SK-N-SH treated with all-trans-retinoic acid at 6 μM for 48 hours (cell line): Measurements from ENCODE around the gene NSL1.
A peak's percentile ranks its signal among the peaks of the same experiment; 100 is the strongest.

ENCODE experiments used
- ATAC-seq: fragments of 200-7000 bp; cut with Tn5 transposase; 3 replicates; pipeline ENCODE4 v1.9.1; 2020; ENCODE audit warnings: mild to moderate bottlenecking, moderate library complexity
- ARNTL ChIP-seq: fragments of 450-650 bp; formaldehyde crosslinking; IDR thresholded peaks from 2 replicates; pipeline ENCODE4 v1.5.0; 2020; ENCODE audit warnings: low read depth, mild to moderate bottlenecking, moderate library complexity, borderline replicate concordance
- BACH2 ChIP-seq: fragments of 250-450 bp; sonication (Bioruptor Pico); IDR thresholded peaks from 2 replicates; pipeline ENCODE4 v1.9.0; 2021; ENCODE audit warnings: mild to moderate bottlenecking, borderline replicate concordance
- CSDC2 ChIP-seq: fragments of 250-450 bp; sonication (Bioruptor Pico); IDR thresholded peaks from 2 replicates; pipeline ENCODE4 v1.5.0; 2020; ENCODE audit warnings: mild to moderate bottlenecking, moderate library complexity
- ESRRG ChIP-seq: fragments of 250-450 bp; sonication (Bioruptor Pico); IDR thresholded peaks from 2 replicates; pipeline ENCODE4 v1.6.1; 2021; ENCODE audit warnings: mild to moderate bottlenecking
- GLIS3 ChIP-seq: fragments of 250-450 bp; sonication (Bioruptor Pico); IDR thresholded peaks from 2 replicates; pipeline ENCODE4 v1.5.0; 2020; ENCODE audit warnings: mild to moderate bottlenecking, moderate library complexity
- ISL1 ChIP-seq: fragments of 250-450 bp; sonication (Bioruptor Pico); IDR thresholded peaks from 2 replicates; pipeline ENCODE4 v2.1.2; 2022; ENCODE audit warnings: mild to moderate bottlenecking, moderate library complexity
- OSR1 ChIP-seq: fragments of 250-450 bp; sonication (Bioruptor Pico); IDR thresholded peaks from 2 replicates; pipeline ENCODE4 v1.8.0; 2022; ENCODE audit warnings: moderate library complexity, mild to moderate bottlenecking, inconsistent platforms
- PPARA ChIP-seq: fragments of 250-450 bp; sonication (Bioruptor Pico); IDR thresholded peaks from 2 replicates; pipeline ENCODE4 v1.5.0; 2020; ENCODE audit warnings: mild to moderate bottlenecking, borderline replicate concordance
- RARB ChIP-seq: fragments of 250-450 bp; sonication (Bioruptor Pico); IDR thresholded peaks from 2 replicates; pipeline ENCODE4 v1.8.0; 2021; ENCODE audit warnings: mild to moderate bottlenecking, moderate library complexity
- SNAI2 ChIP-seq: fragments of 250-450 bp; sonication (Bioruptor Pico); IDR thresholded peaks from 2 replicates; pipeline ENCODE4 v1.5.0; 2020; ENCODE audit warnings: mild to moderate bottlenecking, moderate library complexity
- TCF4 ChIP-seq: fragments of 250-450 bp; sonication (Bioruptor Pico); IDR thresholded peaks from 2 replicates; pipeline ENCODE4 v1.8.0; 2021; ENCODE audit warnings: mild to moderate bottlenecking, moderate library complexity, borderline replicate concordance
- TOX ChIP-seq: fragments of 250-450 bp; sonication (Bioruptor Pico); IDR thresholded peaks from 2 replicates; pipeline ENCODE4 v1.8.0; 2021; ENCODE audit warnings: mild to moderate bottlenecking, moderate library complexity, borderline replicate concordance
- TSHZ2 ChIP-seq: fragments of 250-450 bp; sonication (Bioruptor Pico); IDR thresholded peaks from 2 replicates; pipeline ENCODE4 v1.5.0; 2020; ENCODE audit warnings: mild to moderate bottlenecking, moderate library complexity
- ZC3H10 ChIP-seq: fragments of 250-450 bp; sonication (Bioruptor Pico); IDR thresholded peaks from 2 replicates; pipeline ENCODE4 v1.5.1; 2021; ENCODE audit warnings: mild to moderate bottlenecking, moderate library complexity
- ZFP30 ChIP-seq: fragments of 450-650 bp; formaldehyde crosslinking; IDR thresholded peaks from 2 replicates; pipeline ENCODE4 v1.5.0; 2022; ENCODE audit warnings: mild to moderate bottlenecking, moderate library complexity
- ZNF565 ChIP-seq: fragments of 450-650 bp; formaldehyde crosslinking; conservative IDR thresholded peaks from 2 replicates; pipeline ENCODE4 v1.5.0; 2020; ENCODE audit warnings: low read depth, mild to moderate bottlenecking, moderate library complexity
- ZNF70 ChIP-seq: fragments of 450-650 bp; formaldehyde crosslinking; IDR thresholded peaks from 2 replicates; pipeline ENCODE4 v1.5.0; 2020; ENCODE audit warnings: mild to moderate bottlenecking, moderate library complexity
- ZNF8 ChIP-seq: fragments of 450-650 bp; formaldehyde crosslinking; IDR thresholded peaks from 2 replicates; pipeline ENCODE4 v1.5.0; 2020; ENCODE audit warnings: mild to moderate bottlenecking, moderate library complexity
- TF ChIP-seq, protein P1 (sequence below): fragments of 250-450 bp; sonication (Bioruptor Pico); IDR thresholded peaks from 2 replicates; pipeline ENCODE4 v1.5.1; 2021; ENCODE audit warnings: mild to moderate bottlenecking, moderate library complexity
- TF ChIP-seq, protein P2 (sequence below): fragments of 250-450 bp; sonication (Bioruptor Pico); IDR thresholded peaks from 2 replicates; pipeline ENCODE4 v1.8.0; 2020; ENCODE audit warnings: mild to moderate bottlenecking, moderate library complexity, borderline replicate concordance

NSL1 gene

DNA sequence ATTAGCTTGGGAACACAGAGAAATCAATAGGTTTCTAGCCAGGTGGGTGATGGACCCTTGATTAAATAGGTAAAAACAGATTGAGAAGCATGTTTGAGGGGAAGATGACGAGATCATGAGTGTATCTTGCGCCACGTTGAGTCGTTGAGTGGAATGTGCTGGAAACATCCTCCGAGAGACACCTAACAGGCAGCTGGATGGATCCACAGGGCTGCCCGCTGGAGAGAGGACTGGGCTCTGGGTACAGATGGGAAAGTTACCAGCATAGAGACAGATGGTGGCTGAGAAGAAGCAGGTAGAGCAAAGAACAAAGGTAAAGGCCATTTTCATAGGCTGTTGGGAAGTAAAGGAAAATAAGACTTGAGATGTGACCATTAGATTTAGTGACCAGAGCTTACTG is 107.5 kb downstream of the NSL1 start:
- TF ChIP-seq, protein P1, sequence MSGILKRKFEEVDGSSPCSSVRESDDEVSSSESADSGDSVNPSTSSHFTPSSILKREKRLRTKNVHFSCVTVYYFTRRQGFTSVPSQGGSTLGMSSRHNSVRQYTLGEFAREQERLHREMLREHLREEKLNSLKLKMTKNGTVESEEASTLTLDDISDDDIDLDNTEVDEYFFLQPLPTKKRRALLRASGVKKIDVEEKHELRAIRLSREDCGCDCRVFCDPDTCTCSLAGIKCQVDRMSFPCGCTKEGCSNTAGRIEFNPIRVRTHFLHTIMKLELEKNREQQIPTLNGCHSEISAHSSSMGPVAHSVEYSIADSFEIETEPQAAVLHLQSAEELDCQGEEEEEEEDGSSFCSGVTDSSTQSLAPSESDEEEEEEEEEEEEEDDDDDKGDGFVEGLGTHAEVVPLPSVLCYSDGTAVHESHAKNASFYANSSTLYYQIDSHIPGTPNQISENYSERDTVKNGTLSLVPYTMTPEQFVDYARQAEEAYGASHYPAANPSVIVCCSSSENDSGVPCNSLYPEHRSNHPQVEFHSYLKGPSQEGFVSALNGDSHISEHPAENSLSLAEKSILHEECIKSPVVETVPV: no peak
- TF ChIP-seq GLIS3 (CRISPR knock-in tag) (no peak), BACH2 (no peak), ZFP30 (CRISPR knock-in tag) (no peak), TCF4 (CRISPR knock-in tag) (no peak), ZNF8 (CRISPR knock-in tag) (no peak), OSR1 (no peak), ARNTL (CRISPR knock-in tag) (no peak), CSDC2 (CRISPR knock-in tag) (no peak), ZC3H10 (CRISPR knock-in tag) (no peak), TOX (CRISPR knock-in tag) (no peak)
- TF ChIP-seq, protein P2, sequence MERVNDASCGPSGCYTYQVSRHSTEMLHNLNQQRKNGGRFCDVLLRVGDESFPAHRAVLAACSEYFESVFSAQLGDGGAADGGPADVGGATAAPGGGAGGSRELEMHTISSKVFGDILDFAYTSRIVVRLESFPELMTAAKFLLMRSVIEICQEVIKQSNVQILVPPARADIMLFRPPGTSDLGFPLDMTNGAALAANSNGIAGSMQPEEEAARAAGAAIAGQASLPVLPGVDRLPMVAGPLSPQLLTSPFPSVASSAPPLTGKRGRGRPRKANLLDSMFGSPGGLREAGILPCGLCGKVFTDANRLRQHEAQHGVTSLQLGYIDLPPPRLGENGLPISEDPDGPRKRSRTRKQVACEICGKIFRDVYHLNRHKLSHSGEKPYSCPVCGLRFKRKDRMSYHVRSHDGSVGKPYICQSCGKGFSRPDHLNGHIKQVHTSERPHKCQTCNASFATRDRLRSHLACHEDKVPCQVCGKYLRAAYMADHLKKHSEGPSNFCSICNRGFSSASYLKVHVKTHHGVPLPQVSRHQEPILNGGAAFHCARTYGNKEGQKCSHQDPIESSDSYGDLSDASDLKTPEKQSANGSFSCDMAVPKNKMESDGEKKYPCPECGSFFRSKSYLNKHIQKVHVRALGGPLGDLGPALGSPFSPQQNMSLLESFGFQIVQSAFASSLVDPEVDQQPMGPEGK: no peak
- no peak for ATAC-seq

GRCh38 chr1:212683357-212683722 is 108.2 kb downstream of the NSL1 start:
- no peak for ATAC-seq

DNA sequence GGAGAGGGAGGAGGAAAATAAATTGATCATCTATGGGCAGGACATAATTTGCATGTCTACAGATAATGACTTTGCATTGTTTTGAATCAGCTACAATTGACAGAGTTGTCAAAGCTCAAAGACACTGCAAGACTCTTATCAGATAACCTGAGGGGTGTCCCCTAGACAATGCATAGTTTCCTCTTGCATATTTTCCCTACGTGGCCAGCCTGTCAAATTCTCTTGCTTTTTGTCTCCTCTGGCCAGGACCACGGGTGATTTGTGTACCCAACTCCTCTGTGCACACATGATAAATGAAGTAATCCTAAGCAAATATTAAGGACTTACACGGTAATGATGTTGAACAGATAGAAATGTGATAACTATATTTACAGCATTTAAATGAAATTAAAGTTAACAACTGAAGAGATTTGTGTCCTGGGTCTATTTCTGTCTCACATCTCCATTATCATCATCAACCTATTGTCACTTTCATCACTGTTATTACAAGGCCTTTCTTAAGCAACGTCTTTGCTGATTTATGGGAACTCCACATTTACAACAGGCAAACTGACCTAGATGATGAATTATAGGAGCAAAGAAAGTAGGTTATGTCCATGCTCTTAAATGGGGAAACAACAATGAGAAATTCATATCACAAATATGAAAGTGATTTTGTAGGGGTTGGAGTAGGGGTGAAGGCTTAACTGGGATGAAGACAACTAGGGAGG is 110.7 kb downstream of the NSL1 start:
- TF ChIP-seq GLIS3 (CRISPR knock-in tag) (no peak), CSDC2 (CRISPR knock-in tag) (no peak), ZNF565 (CRISPR knock-in tag) (no peak), ZC3H10 (CRISPR knock-in tag) (no peak), TOX (CRISPR knock-in tag) (no peak), ZNF70 (CRISPR knock-in tag) (no peak), ISL1 (no peak), TCF4 (CRISPR knock-in tag) (no peak), RARB (CRISPR knock-in tag) (no peak), PPARA (CRISPR knock-in tag) (no peak)
- TF ChIP-seq, protein P1: no peak
- no peak for ATAC-seq

More at GRCh38 chr1:212683357-212683722, 108.2 kb downstream of the NSL1 start:
- no peak for TF ChIP-seq ZNF565 (CRISPR knock-in tag)

GRCh38 chr1:212678456-212679410 is 112.8 kb downstream of the NSL1 start:
- ATAC-seq: peak; percentile 40
- TF ChIP-seq SNAI2 (CRISPR knock-in tag) (no peak), RARB (CRISPR knock-in tag) (no peak), TSHZ2 (CRISPR knock-in tag) (no peak), CSDC2 (CRISPR knock-in tag) (no peak), ESRRG (CRISPR knock-in tag) (no peak)
